GM13976 (cell line): Measurements from ENCODE around the gene CNGB1.

Source experiments
- DNase-seq: peaks from one replicate; pipeline ENCODE4 v3.0.0; 2012; ENCODE audit warnings: low spot score
- in situ Hi-C: fragments of 300-500 bp; cut with MboI; formaldehyde crosslinking; loops from one replicate; pipeline ENCODE4 v1.12.0; 2022; ENCODE audit warnings: low sequenced_read_pairs, mixed read lengths, inconsistent platforms; ENCODE audit not compliant: unreplicated experiment
- TF ChIP-seq, protein P1 (sequence below): IDR thresholded peaks from 2 replicates; pipeline ENCODE4 v1.5.1; 2012; ENCODE audit warnings: borderline replicate concordance, mild to moderate bottlenecking; ENCODE audit not compliant: insufficient read depth; ENCODE audit errors: extremely low read depth, missing control alignments, control extremely low read depth

CNGB1 gene

DNA sequence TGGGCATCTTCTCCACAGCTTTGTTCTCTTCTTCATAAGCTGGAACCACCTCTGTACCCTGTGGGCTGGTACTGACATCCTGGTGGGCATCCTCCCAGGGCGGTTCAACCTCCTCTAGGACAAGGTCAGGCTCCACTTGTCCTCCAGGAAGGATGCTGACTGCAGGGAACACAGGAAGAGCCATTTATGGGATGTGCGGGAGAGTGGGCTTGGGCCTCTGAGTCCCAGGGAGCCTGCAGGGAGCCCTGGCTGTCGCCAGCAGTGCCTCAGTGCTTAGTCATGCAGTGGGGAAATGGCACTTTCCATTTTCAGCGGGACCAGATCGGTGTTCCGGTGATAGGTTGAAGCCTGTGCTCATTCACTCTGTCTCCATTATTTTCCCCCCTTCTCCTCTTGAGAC is 20.5 kb downstream of the CNGB1 start:
- TF ChIP-seq, protein P1, sequence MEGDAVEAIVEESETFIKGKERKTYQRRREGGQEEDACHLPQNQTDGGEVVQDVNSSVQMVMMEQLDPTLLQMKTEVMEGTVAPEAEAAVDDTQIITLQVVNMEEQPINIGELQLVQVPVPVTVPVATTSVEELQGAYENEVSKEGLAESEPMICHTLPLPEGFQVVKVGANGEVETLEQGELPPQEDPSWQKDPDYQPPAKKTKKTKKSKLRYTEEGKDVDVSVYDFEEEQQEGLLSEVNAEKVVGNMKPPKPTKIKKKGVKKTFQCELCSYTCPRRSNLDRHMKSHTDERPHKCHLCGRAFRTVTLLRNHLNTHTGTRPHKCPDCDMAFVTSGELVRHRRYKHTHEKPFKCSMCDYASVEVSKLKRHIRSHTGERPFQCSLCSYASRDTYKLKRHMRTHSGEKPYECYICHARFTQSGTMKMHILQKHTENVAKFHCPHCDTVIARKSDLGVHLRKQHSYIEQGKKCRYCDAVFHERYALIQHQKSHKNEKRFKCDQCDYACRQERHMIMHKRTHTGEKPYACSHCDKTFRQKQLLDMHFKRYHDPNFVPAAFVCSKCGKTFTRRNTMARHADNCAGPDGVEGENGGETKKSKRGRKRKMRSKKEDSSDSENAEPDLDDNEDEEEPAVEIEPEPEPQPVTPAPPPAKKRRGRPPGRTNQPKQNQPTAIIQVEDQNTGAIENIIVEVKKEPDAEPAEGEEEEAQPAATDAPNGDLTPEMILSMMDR: no peak
- in situ Hi-C loops: no loop called here
- no peak for DNase-seq

DNA sequence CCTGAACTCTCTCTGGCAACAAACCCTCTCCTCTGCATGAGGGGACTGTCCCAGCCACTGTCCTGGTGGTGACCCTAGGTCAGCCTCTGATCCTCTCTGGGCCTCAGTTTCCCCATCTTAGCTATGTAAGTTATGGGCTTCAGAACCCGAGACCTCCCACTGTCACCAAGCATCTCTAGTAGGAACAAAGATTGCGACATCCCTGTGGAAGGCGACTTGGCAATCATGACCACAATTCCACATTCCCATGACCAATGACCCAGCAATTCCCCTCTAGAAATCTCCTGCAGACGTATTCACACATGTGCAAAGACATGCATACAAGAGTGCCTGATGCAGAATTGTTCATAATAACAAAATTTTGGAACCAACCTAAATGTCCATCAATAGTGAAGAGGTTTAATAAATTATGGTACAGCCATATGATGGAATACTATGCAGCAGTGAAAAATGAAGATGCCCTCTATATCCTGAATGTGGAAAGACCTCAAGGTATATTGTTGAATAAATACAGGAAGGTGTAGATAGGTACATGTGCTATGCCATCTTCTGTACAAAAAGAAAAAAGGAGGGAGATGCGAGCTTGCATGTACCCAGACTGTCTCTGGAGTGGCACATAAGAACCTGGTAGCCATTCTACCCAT is 21.2 kb downstream of the CNGB1 start:
- DNase-seq: no peak
- in situ Hi-C loops: no loop called here
- TF ChIP-seq, protein P1: no peak

DNA sequence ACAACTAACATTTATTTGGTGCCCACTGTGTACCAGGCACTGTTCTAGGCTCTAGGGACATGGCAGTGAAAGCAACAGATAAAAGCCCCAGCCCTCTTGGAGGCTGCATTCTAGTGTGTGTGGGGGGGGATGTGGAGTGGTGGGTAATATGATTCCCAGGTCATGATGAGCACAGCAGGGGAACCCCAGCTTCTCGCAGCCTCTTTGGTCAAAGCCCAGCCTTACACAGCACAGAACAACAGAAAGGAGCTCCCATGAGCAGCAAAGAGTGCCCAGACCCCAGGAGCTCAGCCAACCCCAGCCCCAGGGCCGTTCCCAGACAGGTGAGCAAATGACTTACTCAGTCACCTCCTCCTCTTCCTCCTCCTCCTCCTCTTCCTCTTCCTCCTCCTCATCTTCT is 21.9 kb downstream of the CNGB1 start:
- in situ Hi-C loops: no loop called here
- TF ChIP-seq, protein P1: no peak
- DNase-seq: no peak

DNA sequence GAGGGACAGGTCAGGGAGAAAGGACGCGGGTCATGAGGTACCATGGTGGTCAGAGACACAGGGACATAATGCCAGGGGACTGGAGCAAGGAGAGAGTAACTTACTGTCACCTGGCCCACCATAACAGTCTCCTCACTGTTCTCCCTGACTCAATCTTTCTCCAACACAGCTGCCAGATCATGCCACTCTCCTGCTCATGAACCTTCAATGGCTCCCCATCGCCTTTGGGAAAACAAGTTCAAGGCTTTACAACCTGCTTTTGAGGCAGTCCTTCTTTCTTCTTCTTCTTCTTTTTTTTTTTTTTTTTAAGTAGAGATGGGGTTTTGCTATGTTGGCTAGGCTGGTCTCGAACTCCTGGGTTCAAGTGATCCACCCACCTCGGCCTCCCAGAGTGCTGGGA is 22.9 kb downstream of the CNGB1 start:
- in situ Hi-C loops: no loop called here
- TF ChIP-seq, protein P1: no peak
- DNase-seq: no peak

DNA sequence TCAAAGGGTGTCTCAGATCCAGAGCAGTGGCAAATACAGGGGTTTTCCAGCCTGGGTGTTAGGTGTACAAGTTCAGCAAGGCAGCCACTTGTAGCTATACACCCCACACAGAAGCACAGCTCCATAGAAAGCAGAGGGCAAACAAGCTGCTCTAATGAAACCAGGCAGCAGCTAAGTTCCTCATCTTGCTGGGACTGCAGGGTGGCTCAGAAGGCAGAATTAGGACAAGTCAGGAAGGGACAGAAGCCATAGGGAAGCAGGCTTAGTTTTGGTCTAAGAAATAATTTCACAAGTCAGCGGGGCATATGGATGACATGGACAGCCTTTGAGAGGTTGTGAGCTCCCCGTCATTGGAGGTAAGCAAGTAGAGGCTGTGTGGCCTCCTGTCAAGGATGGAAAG is 23.7 kb downstream of the CNGB1 start:
- DNase-seq: no peak
- TF ChIP-seq, protein P1: no peak
- in situ Hi-C loops: no loop called here

DNA sequence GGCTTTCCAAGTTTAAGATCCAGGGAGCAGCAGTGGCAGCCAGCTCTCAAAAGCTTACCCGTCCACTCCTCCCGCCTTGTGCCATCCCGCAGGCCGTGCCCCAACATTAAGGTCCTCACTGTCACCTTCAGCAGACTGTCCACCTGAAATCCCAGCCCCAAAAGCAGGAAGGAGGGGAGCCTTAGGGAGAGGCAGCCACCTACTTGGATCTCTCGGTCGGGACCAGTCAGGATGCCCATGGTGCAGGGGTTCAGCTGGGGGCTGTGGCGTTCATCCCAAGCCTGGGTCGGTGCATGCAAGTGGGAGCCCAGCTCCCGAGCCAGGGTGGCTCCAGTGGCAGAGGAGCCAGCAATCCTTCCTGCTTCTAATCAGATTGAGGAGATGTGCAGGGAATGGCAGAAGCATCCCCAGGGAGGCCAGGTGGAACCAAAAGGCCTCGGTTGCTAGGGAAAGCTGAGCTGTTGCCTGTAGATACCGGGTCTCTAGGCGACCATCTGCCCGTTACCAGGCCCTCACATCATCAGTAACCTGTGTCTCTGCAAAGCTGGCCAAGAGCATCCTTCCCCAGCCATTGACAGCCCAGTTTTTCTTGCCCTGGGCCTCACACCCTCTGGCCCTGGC is 24.6 kb downstream of the CNGB1 start:
- no peak for DNase-seq
- in situ Hi-C loops: no loop called here
- TF ChIP-seq, protein P1: no peak
